ENCODE measurements around the gene F13A1.
A peak's percentile ranks its signal among the peaks of the same experiment; 100 is the strongest.

The F13A1 gene

DNA sequence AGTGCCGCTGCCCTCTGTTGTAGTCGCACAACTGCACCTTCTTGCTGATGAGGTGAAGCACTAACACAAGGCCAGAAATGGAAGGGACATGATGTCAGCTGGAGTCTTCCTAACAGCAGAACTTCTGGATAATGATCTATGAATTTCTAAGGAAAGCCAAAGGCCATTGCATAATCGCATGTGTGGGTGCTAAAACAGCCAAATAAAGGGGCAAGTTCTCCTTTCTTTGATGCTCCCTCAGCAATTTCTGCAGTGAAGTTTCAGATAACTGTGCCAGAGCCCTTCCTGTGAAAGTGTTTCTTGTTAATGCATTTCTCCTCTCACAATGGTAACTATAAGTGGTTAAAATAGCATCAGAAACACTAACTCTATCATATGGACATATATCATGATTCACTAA lies 8.0 kb upstream of the F13A1 start:
- TF ChIP-seq, protein P1, sequence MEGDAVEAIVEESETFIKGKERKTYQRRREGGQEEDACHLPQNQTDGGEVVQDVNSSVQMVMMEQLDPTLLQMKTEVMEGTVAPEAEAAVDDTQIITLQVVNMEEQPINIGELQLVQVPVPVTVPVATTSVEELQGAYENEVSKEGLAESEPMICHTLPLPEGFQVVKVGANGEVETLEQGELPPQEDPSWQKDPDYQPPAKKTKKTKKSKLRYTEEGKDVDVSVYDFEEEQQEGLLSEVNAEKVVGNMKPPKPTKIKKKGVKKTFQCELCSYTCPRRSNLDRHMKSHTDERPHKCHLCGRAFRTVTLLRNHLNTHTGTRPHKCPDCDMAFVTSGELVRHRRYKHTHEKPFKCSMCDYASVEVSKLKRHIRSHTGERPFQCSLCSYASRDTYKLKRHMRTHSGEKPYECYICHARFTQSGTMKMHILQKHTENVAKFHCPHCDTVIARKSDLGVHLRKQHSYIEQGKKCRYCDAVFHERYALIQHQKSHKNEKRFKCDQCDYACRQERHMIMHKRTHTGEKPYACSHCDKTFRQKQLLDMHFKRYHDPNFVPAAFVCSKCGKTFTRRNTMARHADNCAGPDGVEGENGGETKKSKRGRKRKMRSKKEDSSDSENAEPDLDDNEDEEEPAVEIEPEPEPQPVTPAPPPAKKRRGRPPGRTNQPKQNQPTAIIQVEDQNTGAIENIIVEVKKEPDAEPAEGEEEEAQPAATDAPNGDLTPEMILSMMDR (IDR thresholded peaks at IDR 0.05; ENCODE audit: extremely low read depth, insufficient read depth, missing control alignments) = no peak
- in situ Hi-C loops (cut with MboI; ENCODE audit: low pct_unique_long_range_greater_than_20kb, low sequenced_read_pairs, unreplicated experiment) = no loop called here
- no peak for DNase-seq (ENCODE audit: low spot score)

DNA sequence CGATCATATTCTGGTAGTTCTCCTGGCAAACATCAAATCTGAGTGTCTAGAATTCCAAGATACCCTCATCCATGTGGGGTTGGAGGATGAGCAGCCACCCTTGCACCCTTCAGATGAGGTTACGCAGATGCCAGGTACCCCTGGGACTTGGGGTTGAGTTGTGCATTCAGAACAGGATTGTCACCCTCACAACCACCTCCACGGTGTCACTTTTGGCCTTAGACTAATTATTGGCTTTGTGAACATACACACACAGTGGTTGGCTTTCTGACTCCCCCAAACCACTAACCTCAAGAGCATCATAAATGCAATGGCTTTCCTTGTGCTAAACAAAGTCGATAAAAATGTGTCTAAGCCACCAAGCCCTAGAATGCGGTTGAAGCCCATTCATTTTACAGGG lies 2.9 kb upstream of the F13A1 start:
- in situ Hi-C loops (cut with MboI; ENCODE audit: low pct_unique_long_range_greater_than_20kb, low sequenced_read_pairs, unreplicated experiment) = no loop called here
- DNase-seq (ENCODE audit: low spot score) = no peak
- TF ChIP-seq, protein P1 (IDR thresholded peaks at IDR 0.05; ENCODE audit: extremely low read depth, insufficient read depth, missing control alignments) = no peak

DNA sequence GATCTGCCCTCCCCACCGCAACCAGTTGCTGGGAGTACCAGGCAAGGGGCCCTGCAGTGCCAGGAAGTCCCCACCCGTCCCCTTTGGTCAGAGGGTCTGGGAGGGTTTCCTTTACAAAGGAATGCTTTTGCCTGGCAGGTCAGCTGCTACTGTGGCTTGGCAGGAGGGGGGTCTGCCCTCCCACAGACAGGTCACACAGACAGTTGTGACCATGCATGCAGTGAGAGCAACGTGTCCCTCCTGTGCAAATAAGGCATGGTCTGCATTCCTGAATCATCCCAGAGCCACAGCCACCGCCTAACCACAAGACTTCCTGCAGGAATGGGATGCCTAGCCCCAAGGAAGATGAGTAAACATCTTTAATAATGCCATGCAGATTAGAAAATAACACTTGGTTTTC lies 439 bp upstream of the F13A1 start:
- in situ Hi-C loops (cut with MboI; ENCODE audit: low pct_unique_long_range_greater_than_20kb, low sequenced_read_pairs, unreplicated experiment) = no loop called here
- TF ChIP-seq, protein P1 (IDR thresholded peaks at IDR 0.05; ENCODE audit: extremely low read depth, insufficient read depth, missing control alignments) = no peak

DNA sequence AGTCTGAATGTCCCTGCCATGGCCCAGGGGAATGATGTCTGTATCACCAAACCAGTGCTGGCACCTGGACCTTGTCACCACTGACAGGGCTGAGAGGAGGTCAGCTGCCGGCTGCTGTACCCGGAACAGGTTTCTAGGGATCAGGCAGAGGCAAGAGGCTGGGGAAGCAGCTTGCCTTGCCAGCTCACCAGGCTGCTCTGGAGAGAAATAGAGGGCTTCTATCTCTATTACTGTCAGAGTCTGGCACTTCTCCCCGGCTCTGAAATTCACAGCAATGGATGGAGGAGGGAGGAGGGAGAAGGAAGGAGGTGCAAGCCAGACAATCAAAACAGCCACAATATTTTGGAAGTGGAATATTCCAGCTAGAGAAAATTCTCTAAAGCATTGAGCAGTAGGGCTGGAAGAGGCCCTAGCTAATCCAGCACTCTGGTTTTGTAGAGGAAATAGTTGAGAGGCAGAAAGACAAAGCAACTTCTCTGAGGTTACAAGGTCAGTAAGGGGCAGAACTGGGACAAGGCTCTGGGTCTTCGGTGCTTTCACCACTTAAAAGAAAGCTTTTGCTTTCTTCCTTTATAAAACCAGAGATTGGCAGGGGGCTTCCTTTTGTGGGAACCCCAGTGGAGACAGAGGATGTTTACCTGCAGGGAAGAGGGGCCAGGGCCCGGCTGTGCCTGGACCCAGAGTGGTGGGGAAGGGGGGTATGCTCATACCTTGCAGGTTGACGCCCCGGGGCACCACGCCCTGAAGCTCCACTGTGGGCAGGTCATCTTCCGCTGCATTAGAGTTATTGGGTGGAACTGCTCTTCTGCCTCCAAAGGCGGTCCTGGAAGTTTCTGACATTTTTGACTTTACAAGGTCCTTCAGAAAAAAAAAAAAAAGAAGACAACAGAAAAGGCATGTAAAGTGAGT lies 2.4 kb downstream of the F13A1 start:
- DNase-seq (ENCODE audit: low spot score) = no peak
- in situ Hi-C loops (cut with MboI; ENCODE audit: low pct_unique_long_range_greater_than_20kb, low sequenced_read_pairs, unreplicated experiment) = no loop called here
- TF ChIP-seq, protein P1 (IDR thresholded peaks at IDR 0.05; ENCODE audit: extremely low read depth, insufficient read depth, missing control alignments) = no peak

More for the DNA sequence above, 439 bp upstream of the F13A1 start:
- no peak for DNase-seq (ENCODE audit: low spot score)

DNA sequence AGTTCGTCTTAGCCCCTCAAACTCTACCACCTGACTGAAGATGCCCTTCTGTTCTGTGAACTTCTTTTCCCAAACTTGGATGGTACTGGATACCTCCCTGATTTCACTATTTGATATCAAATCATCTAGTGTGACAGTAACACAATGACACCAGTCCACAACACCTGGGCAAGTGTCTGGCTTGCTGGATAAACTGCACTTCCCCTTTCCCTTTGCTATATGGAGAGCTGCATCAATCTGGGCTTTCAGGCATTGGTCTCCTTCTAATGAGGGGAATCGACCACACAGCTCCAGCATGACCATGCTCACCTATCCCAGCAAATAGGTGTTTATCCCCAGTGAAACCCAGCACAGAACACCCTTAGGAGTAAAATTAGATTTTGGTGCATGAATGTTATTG lies 3.1 kb downstream of the F13A1 start:
- in situ Hi-C loops (cut with MboI; ENCODE audit: low pct_unique_long_range_greater_than_20kb, low sequenced_read_pairs, unreplicated experiment) = no loop called here
- DNase-seq (ENCODE audit: low spot score) = no peak
- TF ChIP-seq, protein P1 (IDR thresholded peaks at IDR 0.05; ENCODE audit: extremely low read depth, insufficient read depth, missing control alignments) = no peak

DNA sequence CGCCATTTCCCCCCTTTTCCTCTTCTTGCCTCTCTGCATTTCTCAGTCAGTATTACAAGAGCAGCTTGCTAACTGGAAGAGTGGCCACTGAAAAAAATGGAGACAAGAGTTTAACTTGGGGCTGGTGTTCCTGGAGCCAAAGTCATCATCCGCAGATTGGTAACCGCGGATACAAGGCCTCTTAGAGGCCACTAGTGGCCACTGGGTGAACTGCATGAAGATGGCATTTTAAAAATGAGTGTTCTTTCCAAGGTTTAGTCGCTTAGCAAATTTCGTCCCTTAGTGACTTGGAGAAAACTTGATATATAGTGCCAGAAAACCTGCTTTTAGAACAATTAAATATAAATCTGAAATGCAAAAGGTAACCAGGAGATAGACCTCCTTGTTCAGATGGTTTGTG lies 4.8 kb downstream of the F13A1 start:
- peak; percentile 38 for DNase-seq (ENCODE audit: low spot score)
- in situ Hi-C loops (cut with MboI; ENCODE audit: low pct_unique_long_range_greater_than_20kb, low sequenced_read_pairs, unreplicated experiment) = no loop called here
- TF ChIP-seq, protein P1 (IDR thresholded peaks at IDR 0.05; ENCODE audit: extremely low read depth, insufficient read depth, missing control alignments) = peak; percentile 80

Measured in GM13977 (cell line).